Inflammatory macrophage treated with lipopolysaccharide for 1 hour (primary cell): Measurements from ENCODE around the gene GFI1.
A peak's percentile ranks its signal among the peaks of the same experiment; 100 is the strongest.

Experiments used
- DNase-seq, 2 donors: peaks; one replicate each; pipeline ENCODE4 v3.0.0-alpha.2; 2020 to 2022

GFI1 gene

GRCh38 chr1:92487078-92487605 is 417 bp upstream of the GFI1 start:
- no peak for DNase-seq

GRCh38 chr1:92485381-92486250 is 1.1 kb downstream of the GFI1 start:
- DNase-seq, result no peak

GRCh38 chr1:92484472-92485380 is 2.0 kb downstream of the GFI1 start:
- DNase-seq, result no peak

DNA sequence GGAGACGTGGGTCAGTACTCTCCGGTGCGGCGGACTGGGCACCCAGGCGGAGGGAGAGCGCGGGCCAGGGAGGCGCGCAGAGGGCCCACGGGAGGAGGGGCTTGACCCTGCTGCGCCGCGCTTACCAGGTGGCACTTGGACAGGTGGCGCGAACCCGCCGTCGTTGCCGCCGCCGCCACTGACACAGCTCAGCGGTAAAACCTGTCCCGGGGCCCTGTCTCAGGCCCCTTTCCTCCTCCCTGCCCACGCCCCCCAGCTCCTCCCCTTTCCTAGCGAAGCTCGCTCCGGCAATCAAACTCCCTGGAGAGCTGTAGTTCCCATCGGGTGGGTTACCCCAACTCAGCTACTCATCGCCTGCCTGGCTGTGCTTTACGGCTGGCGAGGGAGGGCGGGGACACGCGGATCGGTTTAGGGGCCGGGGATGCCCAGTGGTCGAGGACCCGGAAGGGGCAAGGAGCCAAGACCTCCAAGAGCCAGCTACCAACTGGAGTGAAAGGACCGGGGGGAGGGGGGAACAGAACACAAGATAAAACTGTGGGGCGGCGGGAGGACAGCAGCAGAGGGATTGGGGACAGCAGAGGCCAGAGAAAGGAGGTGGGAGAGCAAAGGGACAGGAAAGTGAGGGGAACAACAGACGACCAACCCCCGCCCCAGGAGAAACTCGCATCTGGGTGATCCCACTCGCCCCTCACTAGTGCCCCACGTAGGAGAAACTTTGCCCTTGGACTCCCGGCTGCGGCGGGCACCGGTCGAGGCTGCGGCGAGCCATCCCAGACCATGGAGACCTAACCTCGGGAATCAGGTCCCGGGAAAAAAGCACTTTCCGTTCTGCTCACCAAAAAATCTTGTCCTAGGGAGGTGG is 2.9 kb downstream of the GFI1 start:
- DNase-seq, result no peak

GRCh38 chr1:92482665-92483609 is 3.8 kb downstream of the GFI1 start:
- no peak for DNase-seq

- no peak for DNase-seq
Observed at GRCh38 chr1:92481971-92482664, 4.6 kb downstream of the GFI1 start.

DNA sequence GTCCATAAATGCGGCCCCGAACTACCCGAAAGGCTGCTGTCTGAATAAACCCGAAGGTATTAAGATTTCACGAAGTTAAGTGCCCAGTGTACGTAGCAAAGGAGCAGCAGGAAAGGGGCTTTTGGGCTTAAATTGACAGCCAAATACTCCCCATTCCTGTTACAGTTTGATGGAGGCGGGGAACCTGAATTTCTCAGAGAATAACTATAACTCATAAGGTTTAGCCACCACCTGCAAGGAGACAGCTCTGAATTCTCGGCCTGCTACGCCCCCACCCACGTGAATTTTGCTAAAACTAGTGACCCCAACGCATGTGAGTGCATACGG is 5.2 kb downstream of the GFI1 start:
- DNase-seq, result no peak

DNA sequence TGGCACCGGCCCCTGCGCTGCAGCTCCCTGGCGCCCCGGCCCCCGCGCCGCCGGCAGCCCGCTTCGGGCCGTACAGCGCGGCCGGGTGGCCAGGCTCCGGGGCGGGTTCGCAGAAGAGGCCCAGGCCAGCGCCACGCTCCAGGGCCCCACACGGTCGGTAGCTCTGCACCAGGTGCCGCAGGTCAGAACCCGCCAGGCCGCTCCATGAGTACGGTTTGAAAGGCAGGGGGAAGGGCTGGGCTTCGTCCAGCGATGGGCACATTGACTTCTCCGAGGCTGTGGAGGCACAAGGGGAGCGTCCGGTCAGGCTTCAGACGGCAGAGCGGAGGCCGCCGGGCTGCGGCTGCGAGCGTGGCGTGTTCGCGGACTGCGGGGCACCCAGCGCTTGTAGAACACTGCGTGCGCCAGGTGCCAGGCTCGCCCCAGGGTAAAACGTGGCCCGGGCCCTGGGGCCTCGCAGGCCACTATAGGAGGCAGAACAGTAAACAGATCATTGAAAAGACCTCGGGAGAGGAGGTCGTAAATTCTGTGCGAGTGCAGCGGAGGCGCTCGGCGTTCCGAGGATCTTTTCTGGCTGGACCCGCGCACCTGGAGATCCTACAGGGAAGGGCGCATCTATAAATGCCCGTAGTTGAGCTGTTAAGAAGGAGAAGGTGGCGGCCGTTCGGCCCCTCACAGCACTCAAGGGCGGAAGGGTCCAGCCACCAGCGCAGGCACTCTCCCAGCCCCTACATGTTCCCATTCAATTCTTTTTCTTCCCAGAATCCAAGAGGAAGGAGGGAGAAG is 5.7 kb downstream of the GFI1 start:
- no peak for DNase-seq

DNA sequence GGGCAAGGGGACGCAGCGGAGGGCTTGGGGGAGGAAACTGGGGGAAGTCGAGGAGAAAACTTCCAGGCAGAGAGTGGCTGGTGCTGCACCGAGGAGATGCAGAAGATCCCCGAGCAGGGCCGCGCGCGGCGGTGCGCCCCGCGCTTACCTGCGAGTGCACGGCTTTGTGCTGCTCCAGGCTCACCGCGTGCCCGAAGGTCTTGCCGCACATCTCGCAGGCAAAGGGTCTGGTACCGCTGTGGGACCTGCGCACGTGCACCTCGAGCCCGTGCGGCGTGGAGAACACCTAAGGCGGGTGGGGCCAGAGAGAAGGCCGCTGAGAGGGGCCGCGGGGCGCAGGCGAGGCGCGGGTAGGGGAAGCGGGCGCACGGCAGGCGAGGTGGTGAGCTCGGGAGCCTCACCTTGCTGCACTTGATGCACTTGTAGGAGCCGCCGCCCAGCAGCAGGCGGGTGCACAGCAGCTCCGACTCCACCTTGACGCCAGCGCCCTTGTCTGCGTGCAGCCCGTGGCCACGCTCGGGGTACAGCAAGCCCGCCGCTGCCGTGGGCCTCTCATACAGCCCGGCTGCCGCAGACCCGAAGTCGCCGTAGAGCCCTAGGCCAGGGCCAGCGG is 6.4 kb downstream of the GFI1 start:
- DNase-seq, result no peak

- no peak for DNase-seq
Observed at GRCh38 chr1:92479587-92479986, 7.1 kb downstream of the GFI1 start.

DNA sequence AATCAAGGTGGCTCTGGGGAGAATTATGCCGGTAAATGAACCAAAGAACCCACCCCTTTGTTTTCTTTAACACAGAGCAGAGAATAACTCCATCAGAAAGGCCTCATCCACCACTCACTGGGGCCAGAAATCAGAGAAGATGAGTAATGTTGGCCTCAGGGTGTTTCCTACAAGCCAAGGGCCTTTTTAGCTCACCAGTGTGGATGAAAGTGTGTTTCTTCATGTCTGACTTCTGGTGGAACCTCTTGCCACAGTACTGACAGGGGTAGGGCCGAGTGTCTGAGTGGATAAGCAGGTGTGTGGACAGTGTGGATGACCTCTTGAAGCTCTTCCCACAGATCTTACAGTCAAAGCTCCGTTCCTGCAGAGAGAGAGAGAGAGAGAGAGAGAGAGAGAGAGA is 8.3 kb downstream of the GFI1 start:
- no peak for DNase-seq

DNA sequence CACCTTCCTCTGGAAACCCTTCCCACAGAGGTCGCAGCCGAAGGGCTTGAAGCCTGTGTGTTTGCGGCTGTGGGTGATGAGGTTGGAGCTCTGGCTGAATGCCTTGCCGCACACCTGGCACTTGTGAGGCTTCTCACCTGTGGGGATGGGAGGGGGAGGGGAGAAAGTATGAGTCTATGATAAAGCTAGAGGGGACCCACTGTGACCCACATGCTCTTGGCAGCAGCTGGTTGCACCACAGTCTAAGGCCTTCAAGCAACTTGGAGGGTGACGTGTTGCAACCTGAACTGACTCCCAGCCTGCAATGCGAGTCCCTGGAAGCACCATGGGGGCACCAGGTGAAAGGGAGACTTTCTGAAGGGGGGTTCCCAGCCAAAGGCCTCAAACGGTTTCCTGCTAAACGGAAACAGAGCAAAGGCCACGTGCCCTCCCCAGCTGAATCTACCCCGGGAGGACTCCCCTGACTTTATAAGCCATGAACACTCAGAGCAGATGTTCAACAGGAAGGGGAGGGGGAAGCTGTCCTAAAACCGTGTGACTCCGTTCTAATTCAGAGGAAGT is 10.6 kb downstream of the GFI1 start:
- no peak for DNase-seq

DNA sequence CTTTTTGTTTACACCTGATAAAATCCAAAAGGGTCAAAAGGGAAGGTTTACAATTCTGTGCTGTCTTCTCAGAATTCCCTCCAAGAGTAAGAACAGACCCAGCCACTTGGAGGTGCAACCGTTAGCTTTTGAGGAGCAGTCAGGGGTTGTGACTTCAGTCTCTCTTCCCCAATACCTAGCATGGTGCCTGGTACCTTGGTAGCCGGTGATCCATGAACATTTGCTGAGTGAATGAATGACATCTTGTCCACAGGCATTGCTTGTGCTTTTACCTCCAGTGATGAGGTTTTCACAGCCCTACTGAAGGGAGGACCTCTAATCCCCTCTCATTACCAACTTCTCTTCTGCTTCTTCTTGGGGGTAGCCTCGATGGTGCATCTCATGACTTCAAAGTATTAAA is 11.7 kb downstream of the GFI1 start:
- no peak for DNase-seq

GRCh38 chr1:92473781-92474495 is 12.8 kb downstream of the GFI1 start:
- DNase-seq, result no peak

DNA sequence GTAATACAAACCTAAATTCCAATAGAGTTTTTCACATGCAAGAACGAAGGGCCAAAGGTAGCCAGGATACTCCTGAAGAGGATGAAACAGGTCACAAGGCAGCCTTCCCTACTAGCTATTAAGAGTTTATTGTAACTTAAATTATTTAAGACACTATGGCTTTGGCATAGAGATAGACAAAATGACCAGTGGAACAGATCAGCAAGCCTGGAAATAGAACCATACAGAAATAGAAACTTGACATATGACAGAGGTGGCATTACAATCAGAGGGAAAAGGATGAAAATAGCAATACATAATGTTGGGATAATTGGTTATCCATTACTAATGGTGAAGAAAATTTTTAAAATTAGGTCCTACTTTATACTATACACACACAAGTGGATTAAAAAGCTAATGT is 16.5 kb downstream of the GFI1 start:
- no peak for DNase-seq

DNA sequence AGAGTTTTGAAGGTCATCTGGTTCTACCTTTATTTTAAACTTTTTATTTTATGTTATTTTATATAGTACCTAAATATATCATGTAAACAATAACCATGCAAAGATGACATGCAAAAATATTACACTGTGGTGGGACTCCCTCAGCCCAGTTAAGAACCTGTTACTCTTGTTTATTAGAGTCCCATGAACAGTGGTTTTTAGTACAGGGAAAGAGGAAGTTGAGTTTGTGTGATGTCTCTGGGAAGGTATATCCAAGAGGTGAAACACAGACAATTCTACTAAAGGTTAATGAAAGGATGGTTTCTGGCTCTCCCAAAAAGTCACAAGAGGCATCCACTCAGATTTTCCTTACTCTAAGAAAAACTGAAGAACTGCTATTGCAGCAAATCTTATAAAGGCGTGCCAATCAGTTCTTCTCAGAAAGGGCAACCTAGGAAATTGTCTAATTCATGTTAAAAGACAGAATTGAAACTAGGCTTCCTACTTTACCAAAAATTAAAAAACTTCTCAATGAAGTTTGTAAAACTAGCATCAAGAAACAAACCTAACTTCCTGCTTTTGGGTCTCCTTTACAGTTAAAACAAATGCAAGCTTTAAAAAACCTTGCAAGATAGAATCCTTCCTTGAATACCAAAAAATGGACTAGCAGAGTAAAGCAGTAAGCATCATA is 19.9 kb downstream of the GFI1 start:
- DNase-seq, result peak in 1 of 2 donors; percentile 19

- DNase-seq, result no peak
Observed at GRCh38 chr1:92465256-92465647, 21.5 kb downstream of the GFI1 start.
